HFF-Myc (cell line): ENCODE results near the gene PIGX.
A peak's percentile ranks its signal among the peaks of the same experiment; 100 is the strongest.

Experiments
- DNase-seq: peaks from one replicate; pipeline ENCODE4 v3.0.0-alpha.2; 2011; ENCODE audit warnings: low read depth; ENCODE audit errors: extremely low read depth
- H3K4me3 ChIP-seq: replicated peaks from 2 replicates; pipeline ENCODE4 v1.5.1; 2011; ENCODE audit warnings: low read depth, mild to moderate bottlenecking, control low read depth, low read length
- CTCF ChIP-seq: IDR thresholded peaks from 2 replicates; pipeline ENCODE4 v1.5.1; 2012; ENCODE audit warnings: mild to moderate bottlenecking, low read depth, low read length, control low read depth; ENCODE audit errors: missing control alignments

Gene PIGX

DNA sequence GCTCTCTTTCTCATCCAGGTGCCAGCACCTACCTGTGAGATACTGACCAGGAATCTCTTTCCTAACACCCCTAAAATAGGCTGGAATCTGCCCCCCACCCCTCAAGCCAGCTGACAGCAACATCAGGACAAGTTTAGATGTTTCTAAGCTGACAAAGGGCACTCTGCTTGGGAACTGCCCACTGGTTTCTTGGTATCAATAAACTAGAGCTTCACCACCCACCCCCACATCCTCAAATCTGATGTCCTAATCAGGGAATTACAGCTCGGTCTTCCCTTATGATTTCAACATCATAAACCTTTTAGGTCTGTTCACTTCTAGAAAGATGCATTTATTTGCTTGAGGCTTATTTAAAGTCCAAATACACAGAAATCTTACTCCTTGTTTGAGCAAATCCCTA is 34.8 kb upstream of the PIGX start:
- TF ChIP-seq CTCF: no peak
- H3K4me3 ChIP-seq: no peak overlapping the region
- DNase-seq: no peak

DNA sequence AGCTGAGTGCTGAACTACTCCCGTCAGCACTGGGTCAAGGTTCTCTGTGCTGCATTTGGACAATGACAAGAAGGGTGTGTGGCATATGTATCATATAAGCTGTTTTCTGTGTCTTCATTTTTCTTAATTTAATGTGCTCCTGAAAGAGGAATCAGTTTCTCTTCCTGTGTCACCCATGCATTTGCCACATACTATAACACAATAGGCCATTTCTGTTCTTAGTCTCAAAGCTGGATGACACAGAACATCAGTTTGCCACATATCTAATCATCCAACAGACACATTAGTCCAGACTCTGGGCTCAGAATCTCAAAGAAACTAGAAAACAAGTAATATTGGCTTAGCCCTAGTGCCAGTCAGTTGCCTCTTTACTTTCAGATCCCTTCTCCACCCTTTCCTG is 34.2 kb upstream of the PIGX start:
- H3K4me3 ChIP-seq: no peak overlapping the region
- no peak for DNase-seq
- no peak for TF ChIP-seq CTCF

DNA sequence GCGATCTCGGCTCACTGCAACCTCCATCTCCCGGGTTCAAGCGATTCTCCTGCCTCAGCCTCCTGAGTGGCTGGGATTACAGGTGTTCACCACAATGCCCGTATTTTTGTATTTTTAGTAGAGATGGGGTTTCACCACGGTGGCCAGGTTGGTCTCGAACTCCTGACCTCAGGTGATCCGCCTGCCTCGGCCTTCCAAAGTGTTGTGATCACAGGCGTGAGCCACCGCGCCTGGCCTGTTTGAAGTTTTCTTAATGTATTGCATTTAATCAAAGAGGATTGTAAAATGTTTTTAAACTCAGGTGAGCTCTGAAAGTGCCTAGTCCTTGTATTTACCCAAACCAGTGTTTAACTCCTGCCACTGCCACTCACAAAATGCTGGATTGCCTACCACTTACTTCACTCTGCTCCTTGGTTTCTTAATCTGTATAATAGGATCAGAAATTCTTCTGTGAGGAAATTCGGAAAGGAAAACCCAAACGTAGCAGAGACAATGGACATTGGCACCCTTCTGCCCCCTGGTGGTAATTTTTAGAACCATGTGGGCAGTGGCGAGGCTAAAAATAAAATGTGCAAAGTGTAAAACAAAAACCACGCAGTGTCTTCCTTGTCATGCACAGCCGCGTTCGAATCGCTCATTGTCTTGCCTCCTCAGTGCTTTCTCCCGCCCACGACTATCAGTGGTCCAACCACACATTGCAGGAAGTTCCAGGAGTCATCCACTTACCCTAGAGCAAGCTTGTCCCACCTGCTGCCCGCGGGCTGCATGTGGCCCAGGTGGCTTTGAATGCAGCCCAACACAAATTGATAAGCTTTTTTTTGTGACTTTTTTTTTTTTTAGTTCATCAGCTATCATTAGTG is 27.4 kb upstream of the PIGX start:
- peak; percentile 83 for TF ChIP-seq CTCF
- H3K4me3 ChIP-seq: no peak overlapping the region
- DNase-seq: peak; percentile 35

DNA sequence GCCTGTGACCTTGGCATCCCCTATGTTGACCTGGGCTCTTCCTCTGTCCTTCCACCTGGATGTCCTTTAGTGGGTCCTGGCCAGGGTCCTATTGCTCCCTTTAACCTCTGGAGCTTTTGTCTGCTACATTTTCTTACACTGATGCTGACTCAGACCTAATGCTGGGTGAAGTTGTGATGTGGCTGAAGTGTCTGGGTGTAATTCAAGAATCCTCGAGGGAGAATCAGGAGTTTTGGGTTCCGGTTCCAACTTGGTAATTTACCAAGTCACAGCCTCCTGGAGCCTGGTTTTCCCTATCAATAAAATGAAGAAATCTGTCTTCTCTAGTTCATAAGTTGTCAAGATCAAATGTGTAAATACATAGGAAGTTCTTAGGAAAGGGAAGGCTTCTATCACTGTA is 25.7 kb upstream of the PIGX start:
- DNase-seq: no peak
- H3K4me3 ChIP-seq: no peak overlapping the region
- TF ChIP-seq CTCF: no peak

- TF ChIP-seq CTCF: no peak
- no peak for DNase-seq
These were observed 23.8 kb upstream of the PIGX start for GRCh38 chr3:196688349-196688748.

DNA sequence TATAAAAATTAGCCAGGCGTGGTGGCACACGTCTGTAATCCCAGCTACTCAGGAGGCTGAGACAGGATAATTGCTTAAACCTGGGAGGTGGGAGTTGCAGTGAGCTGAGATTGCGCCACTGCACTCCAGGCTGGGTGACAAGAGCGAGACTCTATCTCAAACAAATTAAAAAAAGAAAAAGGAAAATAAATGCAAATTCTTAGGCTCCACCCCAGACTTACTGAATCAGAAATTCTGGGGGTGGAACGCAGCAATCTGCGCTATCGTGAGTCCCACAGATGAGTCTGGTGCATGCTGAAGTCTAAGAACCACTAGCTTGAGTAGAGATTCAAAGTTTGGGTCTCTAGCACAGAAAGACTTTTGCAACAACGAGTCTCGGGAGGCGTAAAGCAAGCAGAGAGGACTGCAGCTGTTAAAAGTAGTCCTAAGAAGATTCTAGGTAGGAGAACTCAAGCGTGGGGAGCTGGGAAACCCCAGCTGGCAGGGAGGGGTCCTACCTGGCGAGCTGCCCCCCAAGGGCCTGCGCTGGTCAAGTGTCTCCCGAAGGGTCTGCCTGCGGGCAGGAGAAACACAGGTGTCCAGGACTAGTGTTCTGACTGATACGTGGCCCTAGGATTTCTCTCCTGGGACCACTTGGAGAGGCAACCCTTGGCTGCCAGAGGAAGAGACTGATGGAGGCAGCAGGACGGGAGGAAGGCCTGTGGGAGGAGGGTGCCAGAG is 22.1 kb upstream of the PIGX start:
- no peak for TF ChIP-seq CTCF
- no peak for DNase-seq
- no peak overlapping the region for H3K4me3 ChIP-seq

More at GRCh38 chr3:196688349-196688748, 23.8 kb upstream of the PIGX start:
- H3K4me3 ChIP-seq: no peak overlapping the region

GRCh38 chr3:196691386-196691785 is 20.8 kb upstream of the PIGX start:
- no peak for DNase-seq
- no peak overlapping the region for H3K4me3 ChIP-seq
- no peak for TF ChIP-seq CTCF
